Lower leg skin (tissue), 3 donors: Measurements from ENCODE around the gene OR13A1.

Experiments used
- CTCF ChIP-seq, 3 donors: fragments of 450-650 bp; IDR thresholded peaks; one replicate each; pipeline ENCODE4 v1.5.1; 2016; ENCODE audit warnings: antibody characterized with exemption in 3 of 3, mild to moderate bottlenecking in 3 of 3, moderate library complexity in 2 of 3
- POLR2A ChIP-seq, 2 donors: fragments of 450-650 bp; IDR thresholded peaks; one replicate each; pipeline ENCODE4 v1.6.1; 2016 to 2017; ENCODE audit warnings: antibody characterized with exemption in 2 of 2, mild to moderate bottlenecking in 1 of 2, moderate library complexity in 1 of 2

- TF ChIP-seq POLR2A (IDR thresholded peaks at IDR 0.05): no peak
- TF ChIP-seq CTCF (IDR thresholded peaks at IDR 0.05): no peak
Observed at GRCh38 chr10:45308707-45309106, 6.7 kb downstream of the OR13A1 start.
